GM12878 (cell line): Measurements from ENCODE around the gene TNFSF4.

Experiments used
- CTCF ChIP-seq, 3 experiments: IDR thresholded peaks in 2 of 3; conservative IDR thresholded peaks in 1 of 3; 2 replicates each; pipeline ENCODE4 v1.5.1; 2011; ENCODE audit warnings: low read depth in 3 of 3, low read length in 3 of 3, mild to moderate bottlenecking in 3 of 3, control low read depth in 2 of 3, moderate library complexity in 2 of 3, inconsistent platforms in 1 of 3, mixed read lengths in 1 of 3; ENCODE audit not compliant: control insufficient read depth in 2 of 3, insufficient read depth in 1 of 3; ENCODE audit errors: extremely low read depth in 1 of 3
- ZNF217 ChIP-seq: fragments of 450-650 bp; IDR thresholded peaks from 2 replicates; pipeline ENCODE4 v1.6.1; 2017; ENCODE audit warnings: antibody characterized with exemption, mild to moderate bottlenecking

DNA sequence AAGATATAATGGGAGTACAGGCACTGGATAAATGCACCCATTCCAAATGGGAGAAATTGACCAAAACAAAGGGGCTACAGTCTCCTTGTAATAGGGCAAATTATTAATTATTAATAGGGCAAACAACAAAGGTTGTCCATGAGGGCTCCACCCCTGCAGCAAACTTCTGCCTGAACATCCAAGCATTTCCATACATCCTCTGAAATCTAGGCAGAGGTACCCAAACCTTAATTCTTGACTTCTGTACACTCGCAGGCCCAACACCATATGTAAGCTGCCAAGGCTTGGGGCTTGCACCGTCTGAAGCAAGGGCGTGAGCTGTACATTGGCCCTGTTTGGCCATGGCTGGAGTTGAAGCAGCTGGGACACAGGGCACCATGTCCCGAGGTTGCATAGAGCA lies 33.7 kb downstream of the TNFSF4 start:
- TF ChIP-seq CTCF (IDR thresholded peaks at IDR 0.05 in 2 of 3, conservative IDR thresholded peaks at IDR 0.05 in 1 of 3; ENCODE audit: control insufficient read depth in 2 of 3, extremely low read depth in 1 of 3, insufficient read depth in 1 of 3, low read depth in 3 of 3, low read length in 3 of 3) (no peak), ZNF217 (no peak)
